GM23338 (cell line): ENCODE results near the gene DENND11. TPM values are rescaled to one million over a fixed set of nuclear protein-coding genes. Genes with fewer than 3 reads are reported as not detected.

ENCODE experiments used
- ATAC-seq: fragments of 200-7000 bp; cut with Tn5 transposase; 3 replicates; pipeline ENCODE4 v1.9.1; 2020
- DNase-seq: peaks from one replicate; pipeline ENCODE4 v3.0.0-alpha.2; 2015; ENCODE audit warnings: low spot score
- H2AFZ ChIP-seq: fragments of 200-600 bp; sonication (generic); 2 replicates; pipeline ENCODE4 v1.8.0; 2016; ENCODE audit warnings: antibody characterized with exemption, mild to moderate bottlenecking, moderate library complexity
- H3F3A ChIP-seq: fragments of 200-600 bp; sonication (generic); replicated peaks from 2 replicates; pipeline ENCODE4 v1.8.0; 2017; ENCODE audit warnings: antibody characterized with exemption, mixed run types, low read depth
- H3K27ac ChIP-seq: fragments of 200-600 bp; sonication (generic); 2 replicates; pipeline ENCODE4 v1.6.1; 2016; ENCODE audit warnings: low read depth
- H3K27me3 ChIP-seq: fragments of 200-600 bp; sonication (generic); 2 replicates; pipeline ENCODE4 v1.8.0; 2016; ENCODE audit warnings: mild to moderate bottlenecking, mixed run types, moderate library complexity; ENCODE audit not compliant: insufficient read depth
- H3K36me3 ChIP-seq: fragments of 200-600 bp; sonication (generic); 2 replicates; pipeline ENCODE4 v1.8.0; 2016; ENCODE audit warnings: mild to moderate bottlenecking; ENCODE audit not compliant: insufficient read depth
- H3K4me1 ChIP-seq: fragments of 200-600 bp; sonication (generic); 2 replicates; pipeline ENCODE4 v1.8.0; 2016; ENCODE audit warnings: mild to moderate bottlenecking, moderate library complexity; ENCODE audit not compliant: insufficient read depth
- H3K4me2 ChIP-seq: fragments of 200-600 bp; sonication (generic); 2 replicates; pipeline ENCODE4 v1.7.1; 2017; ENCODE audit warnings: mixed run types
- H3K4me3 ChIP-seq: fragments of 200-600 bp; sonication (generic); 2 replicates; pipeline ENCODE4 v1.6.1; 2016; ENCODE audit warnings: mixed run types
- H3K79me2 ChIP-seq: fragments of 200-600 bp; sonication (generic); replicated peaks from 2 replicates; pipeline ENCODE4 v1.8.0; 2017; ENCODE audit warnings: mild to moderate bottlenecking; ENCODE audit not compliant: insufficient read depth
- H3K9me2 ChIP-seq: fragments of 200-600 bp; sonication (generic); 2 replicates; pipeline ENCODE4 v1.8.0; 2017; ENCODE audit not compliant: insufficient read depth
- H4K20me1 ChIP-seq: fragments of 200-600 bp; sonication (generic); replicated peaks from 2 replicates; pipeline ENCODE4 v1.8.0; 2017; ENCODE audit warnings: mild to moderate bottlenecking; ENCODE audit not compliant: insufficient read depth
- H3K27ac Mint-ChIP-seq: 2 replicates; pipeline ENCODE4 v1.8.0; 2020; ENCODE audit warnings: inconsistent platforms, mild to moderate bottlenecking, moderate library complexity, mixed read lengths
- H3K27me3 Mint-ChIP-seq: 3 replicates; pipeline ENCODE4 v1.8.0; 2022; ENCODE audit warnings: low read depth, mild to moderate bottlenecking, moderate library complexity, mixed read lengths, inconsistent platforms; ENCODE audit not compliant: insufficient read depth, poor library complexity
- H3K36me3 Mint-ChIP-seq: 3 replicates; pipeline ENCODE4 v1.8.0; 2021; ENCODE audit warnings: low read depth, mild to moderate bottlenecking, inconsistent platforms, moderate library complexity, mixed read lengths
- H3K4me1 Mint-ChIP-seq: 3 replicates; pipeline ENCODE4 v1.8.0; 2020; ENCODE audit warnings: mild to moderate bottlenecking, inconsistent platforms, mixed read lengths
- H3K4me3 Mint-ChIP-seq: 3 replicates; pipeline ENCODE4 v1.8.0; 2021; ENCODE audit warnings: moderate library complexity, mild to moderate bottlenecking, inconsistent platforms, mixed read lengths
- H3K9me3 Mint-ChIP-seq: 3 replicates; pipeline ENCODE4 v1.8.0; 2020; ENCODE audit warnings: moderate library complexity, mild to moderate bottlenecking, inconsistent platforms, mixed read lengths
- CREB1 ChIP-seq: fragments of 250-450 bp; sonication (Bioruptor Pico); IDR thresholded peaks from 2 replicates; pipeline ENCODE4 v1.5.0; 2020; ENCODE audit warnings: low read depth, mild to moderate bottlenecking, moderate library complexity
- EZH2 ChIP-seq: fragments of 200-600 bp; sonication (generic); IDR thresholded peaks from one replicate; pipeline ENCODE4 v1.8.0; 2017; ENCODE audit warnings: antibody characterized with exemption, mild to moderate bottlenecking, low read depth; ENCODE audit not compliant: unreplicated experiment
- EZH2phosphoT487 ChIP-seq: fragments of 200-600 bp; sonication (generic); IDR thresholded peaks from one replicate; pipeline ENCODE4 v1.8.1; 2018; ENCODE audit warnings: antibody characterized with exemption; ENCODE audit not compliant: unreplicated experiment
- JUNB ChIP-seq: IDR thresholded peaks from one replicate; pipeline ENCODE4 v1.6.1; 2016; ENCODE audit warnings: antibody characterized with exemption; ENCODE audit not compliant: unreplicated experiment
- NANOG ChIP-seq: IDR thresholded peaks from 2 replicates; pipeline ENCODE4 v1.6.1; 2016; ENCODE audit warnings: antibody characterized with exemption, borderline replicate concordance
- POLR2AphosphoS5 ChIP-seq: IDR thresholded peaks from 2 replicates; pipeline ENCODE4 v1.6.1; 2016; ENCODE audit warnings: antibody characterized with exemption, low read depth
- STAT1 ChIP-seq: IDR thresholded peaks from one replicate; pipeline ENCODE4 v1.6.1; 2016; ENCODE audit warnings: antibody characterized with exemption; ENCODE audit not compliant: unreplicated experiment
- ZNF114 ChIP-seq: fragments of 250-450 bp; sonication (Bioruptor Pico); IDR thresholded peaks from 2 replicates; pipeline ENCODE4 v1.5.0; 2020; ENCODE audit warnings: mild to moderate bottlenecking, moderate library complexity
- ZNF331 ChIP-seq: fragments of 250-450 bp; sonication (Bioruptor Pico); IDR thresholded peaks from 2 replicates; pipeline ENCODE4 v1.5.0; 2020; ENCODE audit warnings: low read depth, mild to moderate bottlenecking, moderate library complexity
- polyA plus RNA-seq: library from polyadenylated mRNA; unstranded; fragments of >200 nt; fragmentation: Nextera tagmentation; extraction: Ambion mirVana; gene quantifications from 2 replicates; pipeline ENCODE4 v1.2.1, GENCODE V29; 2016
- total RNA-seq: library from RNA; depleted of rRNA; stranded (reverse); fragments of >200 nt; shearing (Covaris generic); gene quantifications from 2 replicates; pipeline ENCODE4 v1.2.3, GENCODE V29; 2014
- TF ChIP-seq, protein P1 (sequence below), 2 experiments: fragments of 200-600 bp in 1 of 2; sonication (generic) in 1 of 2; conservative IDR thresholded peaks; 2 replicates each; pipeline versions ENCODE4 v1.5.1 to v1.6.1; 2016 to 2017; ENCODE audit warnings: antibody characterized with exemption in 2 of 2, low read depth in 2 of 2, mild to moderate bottlenecking in 2 of 2, moderate library complexity in 1 of 2
- TF ChIP-seq, protein P2 (sequence below): IDR thresholded peaks from one replicate; pipeline ENCODE4 v1.6.1; 2018; ENCODE audit warnings: antibody characterized with exemption; ENCODE audit not compliant: unreplicated experiment
- TF ChIP-seq, protein P3 (sequence below): IDR thresholded peaks from 2 replicates; pipeline ENCODE4 v1.6.1; 2016; ENCODE audit warnings: antibody characterized with exemption
- TF ChIP-seq, protein P4 (sequence below): fragments of 250-450 bp; sonication (Bioruptor Pico); IDR thresholded peaks from 2 replicates; pipeline ENCODE4 v1.5.0; 2020; ENCODE audit warnings: mild to moderate bottlenecking, moderate library complexity

The DENND11 gene
- total and polyA plus RNA-seq, 2 experiments from 2014 or later: 5.1 to 29.5 TPM

DNA sequence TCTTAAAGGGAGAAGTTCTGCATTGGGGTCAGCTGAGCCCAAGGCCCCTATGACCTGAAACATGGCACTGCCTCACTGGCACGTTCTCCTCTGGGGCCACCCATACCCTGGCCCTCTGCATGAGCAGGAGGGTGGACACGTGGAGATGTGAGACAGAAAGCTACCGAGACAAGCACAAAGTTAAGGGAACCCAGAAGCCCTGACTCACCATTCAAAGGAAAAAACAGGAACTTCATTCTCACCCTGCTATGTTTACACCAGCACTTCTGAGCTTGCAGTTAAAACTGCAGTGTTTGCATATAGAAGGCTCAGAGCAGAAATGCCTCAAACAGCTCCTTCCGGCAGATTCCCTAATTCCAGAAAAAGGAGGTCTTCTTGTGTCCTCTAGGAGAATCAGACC, 41.7 kb downstream of the DENND11 start:
- no peak overlapping the region for H3K4me3 Mint-ChIP-seq
- Histone ChIP-seq H3K36me3 (peaks cover 21% of the 10 kb centered on the region), H3K27ac (0 out of 2 replicates have a peak overlapping the region, but pooled peaks have one; percentile 30), H3K27me3 (no peaks in the 10 kb centered on the region), H3K4me3 (no peak overlapping the region), H3K4me2 (no peak overlapping the region), H3K79me2 (no peaks in the 10 kb centered on the region), H2AFZ (no peak overlapping the region), H3K4me1 (no peaks in the 10 kb centered on the region; the same call in 1 of the 2 replicates), H3K9me2 (no peaks in the 10 kb centered on the region), H3F3A (no peaks in the 10 kb centered on the region), H4K20me1 (no peaks in the 10 kb centered on the region)
- H3K36me3 Mint-ChIP-seq: peaks cover 27% of the 10 kb centered on the region
- no peak for TF ChIP-seq ZNF331 (CRISPR knock-in tag)
- TF ChIP-seq, protein P1, sequence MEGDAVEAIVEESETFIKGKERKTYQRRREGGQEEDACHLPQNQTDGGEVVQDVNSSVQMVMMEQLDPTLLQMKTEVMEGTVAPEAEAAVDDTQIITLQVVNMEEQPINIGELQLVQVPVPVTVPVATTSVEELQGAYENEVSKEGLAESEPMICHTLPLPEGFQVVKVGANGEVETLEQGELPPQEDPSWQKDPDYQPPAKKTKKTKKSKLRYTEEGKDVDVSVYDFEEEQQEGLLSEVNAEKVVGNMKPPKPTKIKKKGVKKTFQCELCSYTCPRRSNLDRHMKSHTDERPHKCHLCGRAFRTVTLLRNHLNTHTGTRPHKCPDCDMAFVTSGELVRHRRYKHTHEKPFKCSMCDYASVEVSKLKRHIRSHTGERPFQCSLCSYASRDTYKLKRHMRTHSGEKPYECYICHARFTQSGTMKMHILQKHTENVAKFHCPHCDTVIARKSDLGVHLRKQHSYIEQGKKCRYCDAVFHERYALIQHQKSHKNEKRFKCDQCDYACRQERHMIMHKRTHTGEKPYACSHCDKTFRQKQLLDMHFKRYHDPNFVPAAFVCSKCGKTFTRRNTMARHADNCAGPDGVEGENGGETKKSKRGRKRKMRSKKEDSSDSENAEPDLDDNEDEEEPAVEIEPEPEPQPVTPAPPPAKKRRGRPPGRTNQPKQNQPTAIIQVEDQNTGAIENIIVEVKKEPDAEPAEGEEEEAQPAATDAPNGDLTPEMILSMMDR (conservative IDR thresholded peaks at IDR 0.05; ENCODE audit: low read depth in 2 of 2): no peak
- TF ChIP-seq, protein P2, sequence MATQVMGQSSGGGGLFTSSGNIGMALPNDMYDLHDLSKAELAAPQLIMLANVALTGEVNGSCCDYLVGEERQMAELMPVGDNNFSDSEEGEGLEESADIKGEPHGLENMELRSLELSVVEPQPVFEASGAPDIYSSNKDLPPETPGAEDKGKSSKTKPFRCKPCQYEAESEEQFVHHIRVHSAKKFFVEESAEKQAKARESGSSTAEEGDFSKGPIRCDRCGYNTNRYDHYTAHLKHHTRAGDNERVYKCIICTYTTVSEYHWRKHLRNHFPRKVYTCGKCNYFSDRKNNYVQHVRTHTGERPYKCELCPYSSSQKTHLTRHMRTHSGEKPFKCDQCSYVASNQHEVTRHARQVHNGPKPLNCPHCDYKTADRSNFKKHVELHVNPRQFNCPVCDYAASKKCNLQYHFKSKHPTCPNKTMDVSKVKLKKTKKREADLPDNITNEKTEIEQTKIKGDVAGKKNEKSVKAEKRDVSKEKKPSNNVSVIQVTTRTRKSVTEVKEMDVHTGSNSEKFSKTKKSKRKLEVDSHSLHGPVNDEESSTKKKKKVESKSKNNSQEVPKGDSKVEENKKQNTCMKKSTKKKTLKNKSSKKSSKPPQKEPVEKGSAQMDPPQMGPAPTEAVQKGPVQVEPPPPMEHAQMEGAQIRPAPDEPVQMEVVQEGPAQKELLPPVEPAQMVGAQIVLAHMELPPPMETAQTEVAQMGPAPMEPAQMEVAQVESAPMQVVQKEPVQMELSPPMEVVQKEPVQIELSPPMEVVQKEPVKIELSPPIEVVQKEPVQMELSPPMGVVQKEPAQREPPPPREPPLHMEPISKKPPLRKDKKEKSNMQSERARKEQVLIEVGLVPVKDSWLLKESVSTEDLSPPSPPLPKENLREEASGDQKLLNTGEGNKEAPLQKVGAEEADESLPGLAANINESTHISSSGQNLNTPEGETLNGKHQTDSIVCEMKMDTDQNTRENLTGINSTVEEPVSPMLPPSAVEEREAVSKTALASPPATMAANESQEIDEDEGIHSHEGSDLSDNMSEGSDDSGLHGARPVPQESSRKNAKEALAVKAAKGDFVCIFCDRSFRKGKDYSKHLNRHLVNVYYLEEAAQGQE: no peak
- no peak for TF ChIP-seq POLR2AphosphoS5
- no peak for TF ChIP-seq JUNB
- TF ChIP-seq ZNF114 (CRISPR knock-in tag): no peak
- no peak for TF ChIP-seq NANOG
- TF ChIP-seq EZH2phosphoT487: no peak
- no peak for TF ChIP-seq EZH2
- TF ChIP-seq, protein P3, sequence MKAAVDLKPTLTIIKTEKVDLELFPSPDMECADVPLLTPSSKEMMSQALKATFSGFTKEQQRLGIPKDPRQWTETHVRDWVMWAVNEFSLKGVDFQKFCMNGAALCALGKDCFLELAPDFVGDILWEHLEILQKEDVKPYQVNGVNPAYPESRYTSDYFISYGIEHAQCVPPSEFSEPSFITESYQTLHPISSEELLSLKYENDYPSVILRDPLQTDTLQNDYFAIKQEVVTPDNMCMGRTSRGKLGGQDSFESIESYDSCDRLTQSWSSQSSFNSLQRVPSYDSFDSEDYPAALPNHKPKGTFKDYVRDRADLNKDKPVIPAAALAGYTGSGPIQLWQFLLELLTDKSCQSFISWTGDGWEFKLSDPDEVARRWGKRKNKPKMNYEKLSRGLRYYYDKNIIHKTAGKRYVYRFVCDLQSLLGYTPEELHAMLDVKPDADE: no peak
- TF ChIP-seq STAT1: no peak
- TF ChIP-seq CREB1 (CRISPR knock-in tag): no peak
- TF ChIP-seq, protein P4, sequence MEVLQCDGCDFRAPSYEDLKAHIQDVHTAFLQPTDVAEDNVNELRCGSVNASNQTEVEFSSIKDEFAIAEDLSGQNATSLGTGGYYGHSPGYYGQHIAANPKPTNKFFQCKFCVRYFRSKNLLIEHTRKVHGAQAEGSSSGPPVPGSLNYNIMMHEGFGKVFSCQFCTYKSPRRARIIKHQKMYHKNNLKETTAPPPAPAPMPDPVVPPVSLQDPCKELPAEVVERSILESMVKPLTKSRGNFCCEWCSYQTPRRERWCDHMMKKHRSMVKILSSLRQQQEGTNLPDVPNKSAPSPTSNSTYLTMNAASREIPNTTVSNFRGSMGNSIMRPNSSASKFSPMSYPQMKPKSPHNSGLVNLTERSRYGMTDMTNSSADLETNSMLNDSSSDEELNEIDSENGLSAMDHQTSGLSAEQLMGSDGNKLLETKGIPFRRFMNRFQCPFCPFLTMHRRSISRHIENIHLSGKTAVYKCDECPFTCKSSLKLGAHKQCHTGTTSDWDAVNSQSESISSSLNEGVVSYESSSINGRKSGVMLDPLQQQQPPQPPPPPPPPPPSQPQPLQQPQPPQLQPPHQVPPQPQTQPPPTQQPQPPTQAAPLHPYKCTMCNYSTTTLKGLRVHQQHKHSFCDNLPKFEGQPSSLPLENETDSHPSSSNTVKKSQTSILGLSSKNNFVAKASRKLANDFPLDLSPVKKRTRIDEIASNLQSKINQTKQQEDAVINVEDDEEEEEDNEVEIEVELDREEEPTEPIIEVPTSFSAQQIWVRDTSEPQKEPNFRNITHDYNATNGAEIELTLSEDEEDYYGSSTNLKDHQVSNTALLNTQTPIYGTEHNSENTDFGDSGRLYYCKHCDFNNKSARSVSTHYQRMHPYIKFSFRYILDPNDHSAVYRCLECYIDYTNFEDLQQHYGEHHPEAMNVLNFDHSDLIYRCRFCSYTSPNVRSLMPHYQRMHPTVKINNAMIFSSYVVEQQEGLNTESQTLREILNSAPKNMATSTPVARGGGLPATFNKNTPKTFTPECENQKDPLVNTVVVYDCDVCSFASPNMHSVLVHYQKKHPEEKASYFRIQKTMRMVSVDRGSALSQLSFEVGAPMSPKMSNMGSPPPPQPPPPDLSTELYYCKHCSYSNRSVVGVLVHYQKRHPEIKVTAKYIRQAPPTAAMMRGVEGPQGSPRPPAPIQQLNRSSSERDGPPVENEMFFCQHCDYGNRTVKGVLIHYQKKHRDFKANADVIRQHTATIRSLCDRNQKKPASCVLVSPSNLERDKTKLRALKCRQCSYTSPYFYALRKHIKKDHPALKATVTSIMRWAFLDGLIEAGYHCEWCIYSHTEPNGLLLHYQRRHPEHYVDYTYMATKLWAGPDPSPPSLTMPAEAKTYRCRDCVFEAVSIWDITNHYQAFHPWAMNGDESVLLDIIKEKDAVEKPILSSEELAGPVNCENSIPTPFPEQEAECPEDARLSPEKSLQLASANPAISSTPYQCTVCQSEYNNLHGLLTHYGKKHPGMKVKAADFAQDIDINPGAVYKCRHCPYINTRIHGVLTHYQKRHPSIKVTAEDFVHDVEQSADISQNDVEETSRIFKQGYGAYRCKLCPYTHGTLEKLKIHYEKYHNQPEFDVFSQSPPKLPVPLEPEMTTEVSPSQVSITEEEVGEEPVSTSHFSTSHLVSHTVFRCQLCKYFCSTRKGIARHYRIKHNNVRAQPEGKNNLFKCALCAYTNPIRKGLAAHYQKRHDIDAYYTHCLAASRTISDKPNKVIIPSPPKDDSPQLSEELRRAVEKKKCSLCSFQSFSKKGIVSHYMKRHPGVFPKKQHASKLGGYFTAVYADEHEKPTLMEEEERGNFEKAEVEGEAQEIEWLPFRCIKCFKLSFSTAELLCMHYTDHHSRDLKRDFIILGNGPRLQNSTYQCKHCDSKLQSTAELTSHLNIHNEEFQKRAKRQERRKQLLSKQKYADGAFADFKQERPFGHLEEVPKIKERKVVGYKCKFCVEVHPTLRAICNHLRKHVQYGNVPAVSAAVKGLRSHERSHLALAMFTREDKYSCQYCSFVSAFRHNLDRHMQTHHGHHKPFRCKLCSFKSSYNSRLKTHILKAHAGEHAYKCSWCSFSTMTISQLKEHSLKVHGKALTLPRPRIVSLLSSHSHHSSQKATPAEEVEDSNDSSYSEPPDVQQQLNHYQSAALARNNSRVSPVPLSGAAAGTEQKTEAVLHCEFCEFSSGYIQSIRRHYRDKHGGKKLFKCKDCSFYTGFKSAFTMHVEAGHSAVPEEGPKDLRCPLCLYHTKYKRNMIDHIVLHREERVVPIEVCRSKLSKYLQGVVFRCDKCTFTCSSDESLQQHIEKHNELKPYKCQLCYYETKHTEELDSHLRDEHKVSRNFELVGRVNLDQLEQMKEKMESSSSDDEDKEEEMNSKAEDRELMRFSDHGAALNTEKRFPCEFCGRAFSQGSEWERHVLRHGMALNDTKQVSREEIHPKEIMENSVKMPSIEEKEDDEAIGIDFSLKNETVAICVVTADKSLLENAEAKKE (CRISPR knock-in tag): no peak
- DNase-seq: no peak
- H3K9me3 Mint-ChIP-seq: no peaks in the 10 kb centered on the region
- peaks cover 2% of the 10 kb centered on the region for H3K27me3 Mint-ChIP-seq
- H3K4me1 Mint-ChIP-seq: no peaks in the 10 kb centered on the region
- no peak for ATAC-seq
- no peak overlapping the region for H3K27ac Mint-ChIP-seq
